ENCODE measurements around the gene ARHGAP15.

ARHGAP15 gene

GRCh38 chr2:143524559-143525401 is 395.6 kb downstream of the ARHGAP15 start:
- Histone ChIP-seq H4K20me1 (ENCODE audit: control insufficient read depth, insufficient read depth, low read depth, low read length) (no peaks in the 10 kb centered on the region), H3K27me3 (ENCODE audit: control insufficient read depth, low read length) (no peaks in the 10 kb centered on the region), H3K27ac (ENCODE audit: low read depth, low read length) (no peak overlapping the region), H3K4me3 (ENCODE audit: low read length) (no peak overlapping the region), H3K9me3 (ENCODE audit: control insufficient read depth, insufficient read depth, low read length) (no peaks in the 10 kb centered on the region), H3F3A (ENCODE audit: control insufficient read depth, insufficient read depth) (no peaks in the 10 kb centered on the region), H3K9me2 (replicated peaks; ENCODE audit: control insufficient read depth, low read length) (no peaks in the 10 kb centered on the region), H3K4me2 (ENCODE audit: low read length) (no peak overlapping the region), H3K4me1 (ENCODE audit: control insufficient read depth, low read length) (no peaks in the 10 kb centered on the region), H3K36me3 (ENCODE audit: control insufficient read depth, low read length) (no peaks in the 10 kb centered on the region; the same call in 1 of the 2 replicates), H3K79me2 (ENCODE audit: control insufficient read depth, low read length) (no peaks in the 10 kb centered on the region)
- TF ChIP-seq EZH2phosphoT487 (IDR thresholded peaks at IDR 0.05; ENCODE audit: borderline replicate concordance, low read length), result no peak
- TF ChIP-seq, protein P1, sequence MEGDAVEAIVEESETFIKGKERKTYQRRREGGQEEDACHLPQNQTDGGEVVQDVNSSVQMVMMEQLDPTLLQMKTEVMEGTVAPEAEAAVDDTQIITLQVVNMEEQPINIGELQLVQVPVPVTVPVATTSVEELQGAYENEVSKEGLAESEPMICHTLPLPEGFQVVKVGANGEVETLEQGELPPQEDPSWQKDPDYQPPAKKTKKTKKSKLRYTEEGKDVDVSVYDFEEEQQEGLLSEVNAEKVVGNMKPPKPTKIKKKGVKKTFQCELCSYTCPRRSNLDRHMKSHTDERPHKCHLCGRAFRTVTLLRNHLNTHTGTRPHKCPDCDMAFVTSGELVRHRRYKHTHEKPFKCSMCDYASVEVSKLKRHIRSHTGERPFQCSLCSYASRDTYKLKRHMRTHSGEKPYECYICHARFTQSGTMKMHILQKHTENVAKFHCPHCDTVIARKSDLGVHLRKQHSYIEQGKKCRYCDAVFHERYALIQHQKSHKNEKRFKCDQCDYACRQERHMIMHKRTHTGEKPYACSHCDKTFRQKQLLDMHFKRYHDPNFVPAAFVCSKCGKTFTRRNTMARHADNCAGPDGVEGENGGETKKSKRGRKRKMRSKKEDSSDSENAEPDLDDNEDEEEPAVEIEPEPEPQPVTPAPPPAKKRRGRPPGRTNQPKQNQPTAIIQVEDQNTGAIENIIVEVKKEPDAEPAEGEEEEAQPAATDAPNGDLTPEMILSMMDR (IDR thresholded peaks at IDR 0.05; ENCODE audit: low read depth, low read length, poor library complexity, severe bottlenecking), result no peak

- Histone ChIP-seq H3K4me2 (ENCODE audit: low read length) (no peak overlapping the region), H3K36me3 (ENCODE audit: control insufficient read depth, low read length) (no peaks in the 10 kb centered on the region; the same call in 1 of the 2 replicates), H3K9me2 (replicated peaks; ENCODE audit: control insufficient read depth, low read length) (no peaks in the 10 kb centered on the region), H3K4me1 (ENCODE audit: control insufficient read depth, low read length) (no peaks in the 10 kb centered on the region), H3K27ac (ENCODE audit: low read depth, low read length) (no peak overlapping the region), H3K79me2 (ENCODE audit: control insufficient read depth, low read length) (no peaks in the 10 kb centered on the region), H3K9me3 (ENCODE audit: control insufficient read depth, insufficient read depth, low read length) (no peaks in the 10 kb centered on the region), H3F3A (ENCODE audit: control insufficient read depth, insufficient read depth) (no peaks in the 10 kb centered on the region), H3K4me3 (ENCODE audit: low read length) (no peak overlapping the region), H3K27me3 (ENCODE audit: control insufficient read depth, low read length) (no peaks in the 10 kb centered on the region), H4K20me1 (ENCODE audit: control insufficient read depth, insufficient read depth, low read depth, low read length) (no peaks in the 10 kb centered on the region)
- TF ChIP-seq, protein P1 (IDR thresholded peaks at IDR 0.05; ENCODE audit: low read depth, low read length, poor library complexity, severe bottlenecking), result no peak
- TF ChIP-seq EZH2phosphoT487 (IDR thresholded peaks at IDR 0.05; ENCODE audit: borderline replicate concordance, low read length), result no peak
These were observed 396.2 kb downstream of the ARHGAP15 start for GRCh38 chr2:143525402-143525860.

GRCh38 chr2:143526498-143526897 is 397.3 kb downstream of the ARHGAP15 start:
- H3F3A ChIP-seq (ENCODE audit: control insufficient read depth, insufficient read depth), result no peaks in the 10 kb centered on the region
- H4K20me1 ChIP-seq (ENCODE audit: control insufficient read depth, insufficient read depth, low read depth, low read length), result no peaks in the 10 kb centered on the region
- no peaks in the 10 kb centered on the region; the same call in 1 of the 2 replicates for H3K36me3 ChIP-seq (ENCODE audit: control insufficient read depth, low read length)
- H3K27me3 ChIP-seq (ENCODE audit: control insufficient read depth, low read length), result no peaks in the 10 kb centered on the region
- no peak overlapping the region for H3K4me2 ChIP-seq (ENCODE audit: low read length)
- no peak overlapping the region for H3K27ac ChIP-seq (ENCODE audit: low read depth, low read length)
- H3K9me2 ChIP-seq (replicated peaks; ENCODE audit: control insufficient read depth, low read length), result no peaks in the 10 kb centered on the region
- H3K79me2 ChIP-seq (ENCODE audit: control insufficient read depth, low read length), result no peaks in the 10 kb centered on the region
- no peak overlapping the region for H3K4me3 ChIP-seq (ENCODE audit: low read length)
- no peaks in the 10 kb centered on the region for H3K9me3 ChIP-seq (ENCODE audit: control insufficient read depth, insufficient read depth, low read length)
- no peaks in the 10 kb centered on the region for H3K4me1 ChIP-seq (ENCODE audit: control insufficient read depth, low read length)
- no peak for TF ChIP-seq EZH2phosphoT487 (IDR thresholded peaks at IDR 0.05; ENCODE audit: borderline replicate concordance, low read length)
- TF ChIP-seq, protein P1 (IDR thresholded peaks at IDR 0.05; ENCODE audit: low read depth, low read length, poor library complexity, severe bottlenecking), result no peak
